ENCODE results near the gene AMTN.
"Not testable (repeated sequence)": the region's sequence is repeated elsewhere in the genome, so short reads cannot be mapped to it uniquely, and the experiment has no call there.

Gene AMTN

GRCh38 chr4:70518716-70519115, 347 bp downstream of the AMTN start:
- H3K9ac ChIP-seq (ENCODE audit: low read length), result no peak overlapping the region
- H3K4me1 ChIP-seq (ENCODE audit: control insufficient read depth, low read depth, low read length), result no peaks in the 10 kb centered on the region
- H3K27ac ChIP-seq (ENCODE audit: low read length), result no peak overlapping the region
- no peaks in the 10 kb centered on the region for H3K27me3 ChIP-seq (ENCODE audit: control insufficient read depth, insufficient read depth, low read length)
- H3K9me3 ChIP-seq (ENCODE audit: control insufficient read depth, low read depth, low read length), result no peaks in the 10 kb centered on the region
- no peak overlapping the region for H3K4me3 ChIP-seq (ENCODE audit: low read length)
- H3K36me3 ChIP-seq (ENCODE audit: control insufficient read depth, low read depth, low read length), result no peaks in the 10 kb centered on the region

- Histone ChIP-seq H3K9me3 (ENCODE audit: control insufficient read depth, low read depth, low read length) (no peaks in the 10 kb centered on the region), H3K4me3 (ENCODE audit: low read length) (no peak overlapping the region), H3K4me1 (ENCODE audit: control insufficient read depth, low read depth, low read length) (no peaks in the 10 kb centered on the region), H3K9ac (ENCODE audit: low read length) (no peak overlapping the region), H3K27ac (ENCODE audit: low read length) (no peak overlapping the region), H3K27me3 (ENCODE audit: control insufficient read depth, insufficient read depth, low read length) (no peaks in the 10 kb centered on the region), H3K36me3 (ENCODE audit: control insufficient read depth, low read depth, low read length) (no peaks in the 10 kb centered on the region)
Observed at GRCh38 chr4:70522626-70523025, 4.3 kb downstream of the AMTN start.

- Histone ChIP-seq H3K27me3 (ENCODE audit: control insufficient read depth, insufficient read depth, low read length) (no peaks in the 10 kb centered on the region), H3K9me3 (ENCODE audit: control insufficient read depth, low read depth, low read length) (no peaks in the 10 kb centered on the region), H3K36me3 (ENCODE audit: control insufficient read depth, low read depth, low read length) (no peaks in the 10 kb centered on the region), H3K27ac (ENCODE audit: low read length) (no peak overlapping the region), H3K4me3 (ENCODE audit: low read length) (no peak overlapping the region), H3K4me1 (ENCODE audit: control insufficient read depth, low read depth, low read length) (no peaks in the 10 kb centered on the region), H3K9ac (ENCODE audit: low read length) (no peak overlapping the region)
Observed at GRCh38 chr4:70530997-70531396, 12.6 kb downstream of the AMTN start.

GRCh38 chr4:70531981-70532380, 13.6 kb downstream of the AMTN start:
- no peaks in the 10 kb centered on the region for H3K36me3 ChIP-seq (ENCODE audit: control insufficient read depth, low read depth, low read length)
- no peak overlapping the region for H3K4me3 ChIP-seq (ENCODE audit: low read length)
- no peak overlapping the region for H3K9ac ChIP-seq (ENCODE audit: low read length)
- H3K27ac ChIP-seq (ENCODE audit: low read length), result no peak overlapping the region
- no peaks in the 10 kb centered on the region for H3K4me1 ChIP-seq (ENCODE audit: control insufficient read depth, low read depth, low read length)
- H3K27me3 ChIP-seq (ENCODE audit: control insufficient read depth, insufficient read depth, low read length), result no peaks in the 10 kb centered on the region
- no peaks in the 10 kb centered on the region for H3K9me3 ChIP-seq (ENCODE audit: control insufficient read depth, low read depth, low read length)

GRCh38 chr4:70533211-70533610, 14.8 kb downstream of the AMTN start:
- no peaks in the 10 kb centered on the region for H3K9me3 ChIP-seq (ENCODE audit: control insufficient read depth, low read depth, low read length)
- H3K27ac ChIP-seq (ENCODE audit: low read length), result no peak overlapping the region
- no peaks in the 10 kb centered on the region for H3K36me3 ChIP-seq (ENCODE audit: control insufficient read depth, low read depth, low read length)
- H3K4me1 ChIP-seq (ENCODE audit: control insufficient read depth, low read depth, low read length), result no peaks in the 10 kb centered on the region
- no peak overlapping the region for H3K9ac ChIP-seq (ENCODE audit: low read length)
- no peak overlapping the region for H3K4me3 ChIP-seq (ENCODE audit: low read length)
- no peaks in the 10 kb centered on the region for H3K27me3 ChIP-seq (ENCODE audit: control insufficient read depth, insufficient read depth, low read length)

- Histone ChIP-seq H3K9ac (ENCODE audit: low read length) (no peak overlapping the region), H3K36me3 (ENCODE audit: control insufficient read depth, low read depth, low read length) (no peaks in the 10 kb centered on the region), H3K27ac (ENCODE audit: low read length) (no peak overlapping the region), H3K4me3 (ENCODE audit: low read length) (no peak overlapping the region), H3K9me3 (ENCODE audit: control insufficient read depth, low read depth, low read length) (no peaks in the 10 kb centered on the region), H3K27me3 (ENCODE audit: control insufficient read depth, insufficient read depth, low read length) (no peaks in the 10 kb centered on the region), H3K4me1 (ENCODE audit: control insufficient read depth, low read depth, low read length) (no peaks in the 10 kb centered on the region)
Observed at GRCh38 chr4:70533791-70534190, 15.4 kb downstream of the AMTN start.

GRCh38 chr4:70534886-70535285, 16.5 kb downstream of the AMTN start:
- H3K9me3 ChIP-seq (ENCODE audit: control insufficient read depth, low read depth, low read length); H3K4me1 ChIP-seq (ENCODE audit: control insufficient read depth, low read depth, low read length); H3K4me3 ChIP-seq (ENCODE audit: low read length); H3K9ac ChIP-seq (ENCODE audit: low read length); H3K27me3 ChIP-seq (ENCODE audit: control insufficient read depth, insufficient read depth, low read length); H3K36me3 ChIP-seq (ENCODE audit: control insufficient read depth, low read depth, low read length); H3K27ac ChIP-seq (ENCODE audit: low read length): not testable (repeated sequence)

GRCh38 chr4:70538869-70539268, 20.5 kb downstream of the AMTN start:
- no peak overlapping the region for H3K9ac ChIP-seq (ENCODE audit: low read length)
- no peaks in the 10 kb centered on the region for H3K36me3 ChIP-seq (ENCODE audit: control insufficient read depth, low read depth, low read length)
- H3K27ac ChIP-seq (ENCODE audit: low read length), result no peak overlapping the region
- no peak overlapping the region for H3K4me3 ChIP-seq (ENCODE audit: low read length)
- H3K27me3 ChIP-seq (ENCODE audit: control insufficient read depth, insufficient read depth, low read length), result no peaks in the 10 kb centered on the region
- no peaks in the 10 kb centered on the region for H3K9me3 ChIP-seq (ENCODE audit: control insufficient read depth, low read depth, low read length)
- no peaks in the 10 kb centered on the region for H3K4me1 ChIP-seq (ENCODE audit: control insufficient read depth, low read depth, low read length)

GRCh38 chr4:70544279-70544868, 26.0 kb downstream of the AMTN start:
- Histone ChIP-seq H3K9me3 (ENCODE audit: control insufficient read depth, low read depth, low read length) (no peaks in the 10 kb centered on the region), H3K27me3 (ENCODE audit: control insufficient read depth, insufficient read depth, low read length) (no peaks in the 10 kb centered on the region), H3K36me3 (ENCODE audit: control insufficient read depth, low read depth, low read length) (no peaks in the 10 kb centered on the region), H3K4me3 (ENCODE audit: low read length) (no peak overlapping the region), H3K4me1 (ENCODE audit: control insufficient read depth, low read depth, low read length) (no peaks in the 10 kb centered on the region), H3K9ac (ENCODE audit: low read length) (no peak overlapping the region), H3K27ac (ENCODE audit: low read length) (no peak overlapping the region)

GRCh38 chr4:70556856-70557255, 38.5 kb downstream of the AMTN start:
- H3K4me3 ChIP-seq (ENCODE audit: low read length), result no peak overlapping the region
- no peak overlapping the region for H3K27ac ChIP-seq (ENCODE audit: low read length)
- no peaks in the 10 kb centered on the region for H3K27me3 ChIP-seq (ENCODE audit: control insufficient read depth, insufficient read depth, low read length)

GRCh38 chr4:70559211-70559830, 41.0 kb downstream of the AMTN start:
- Histone ChIP-seq H3K27me3 (ENCODE audit: control insufficient read depth, insufficient read depth, low read length) (no peaks in the 10 kb centered on the region), H3K36me3 (ENCODE audit: control insufficient read depth, low read depth, low read length) (no peaks in the 10 kb centered on the region), H3K9me3 (ENCODE audit: control insufficient read depth, low read depth, low read length) (no peaks in the 10 kb centered on the region), H3K4me3 (ENCODE audit: low read length) (no peak overlapping the region), H3K27ac (ENCODE audit: low read length) (no peak overlapping the region), H3K4me1 (ENCODE audit: control insufficient read depth, low read depth, low read length) (no peaks in the 10 kb centered on the region), H3K9ac (ENCODE audit: low read length) (no peak overlapping the region)

More at GRCh38 chr4:70556856-70557255, 38.5 kb downstream of the AMTN start:
- H3K4me1 ChIP-seq (ENCODE audit: control insufficient read depth, low read depth, low read length), result no peaks in the 10 kb centered on the region
- H3K36me3 ChIP-seq (ENCODE audit: control insufficient read depth, low read depth, low read length), result no peaks in the 10 kb centered on the region
- H3K9me3 ChIP-seq (ENCODE audit: control insufficient read depth, low read depth, low read length), result no peaks in the 10 kb centered on the region
- H3K9ac ChIP-seq (ENCODE audit: low read length), result no peak overlapping the region

- Histone ChIP-seq H3K9ac (ENCODE audit: low read length) (no peak overlapping the region), H3K36me3 (ENCODE audit: control insufficient read depth, low read depth, low read length) (no peaks in the 10 kb centered on the region), H3K4me1 (ENCODE audit: control insufficient read depth, low read depth, low read length) (no peaks in the 10 kb centered on the region), H3K4me3 (ENCODE audit: low read length) (no peak overlapping the region), H3K9me3 (ENCODE audit: control insufficient read depth, low read depth, low read length) (no peaks in the 10 kb centered on the region), H3K27ac (ENCODE audit: low read length) (no peak overlapping the region), H3K27me3 (ENCODE audit: control insufficient read depth, insufficient read depth, low read length) (no peaks in the 10 kb centered on the region)
Observed at GRCh38 chr4:70559924-70560323, 41.6 kb downstream of the AMTN start.
